Measurements from ENCODE around the gene KLHL14.

GRCh38 chr18:32707586-32707985 is 65.2 kb downstream of the KLHL14 start:
- TF ChIP-seq CTCF (IDR thresholded peaks at IDR 0.05) (no peak), EZH2 (IDR thresholded peaks at IDR 0.05) (no peak), EZH2phosphoT487 (IDR thresholded peaks at IDR 0.05) (no peak)

All from neural progenitor cell (in vitro differentiated cells).